Activated CD4-positive, CD25-positive, alpha-beta regulatory T cell (primary cell): Measurements from ENCODE around the gene FOXR1.
"Not testable (repeated sequence)": the region's sequence is repeated elsewhere in the genome, so short reads cannot be mapped to it uniquely, and the experiment has no call there.

Experiments
- DNase-seq, 4 experiments: peaks; one replicate each; lab custom pipeline; 2025; lab: John Stamatoyannopoulos, UW

FOXR1 gene

DNA sequence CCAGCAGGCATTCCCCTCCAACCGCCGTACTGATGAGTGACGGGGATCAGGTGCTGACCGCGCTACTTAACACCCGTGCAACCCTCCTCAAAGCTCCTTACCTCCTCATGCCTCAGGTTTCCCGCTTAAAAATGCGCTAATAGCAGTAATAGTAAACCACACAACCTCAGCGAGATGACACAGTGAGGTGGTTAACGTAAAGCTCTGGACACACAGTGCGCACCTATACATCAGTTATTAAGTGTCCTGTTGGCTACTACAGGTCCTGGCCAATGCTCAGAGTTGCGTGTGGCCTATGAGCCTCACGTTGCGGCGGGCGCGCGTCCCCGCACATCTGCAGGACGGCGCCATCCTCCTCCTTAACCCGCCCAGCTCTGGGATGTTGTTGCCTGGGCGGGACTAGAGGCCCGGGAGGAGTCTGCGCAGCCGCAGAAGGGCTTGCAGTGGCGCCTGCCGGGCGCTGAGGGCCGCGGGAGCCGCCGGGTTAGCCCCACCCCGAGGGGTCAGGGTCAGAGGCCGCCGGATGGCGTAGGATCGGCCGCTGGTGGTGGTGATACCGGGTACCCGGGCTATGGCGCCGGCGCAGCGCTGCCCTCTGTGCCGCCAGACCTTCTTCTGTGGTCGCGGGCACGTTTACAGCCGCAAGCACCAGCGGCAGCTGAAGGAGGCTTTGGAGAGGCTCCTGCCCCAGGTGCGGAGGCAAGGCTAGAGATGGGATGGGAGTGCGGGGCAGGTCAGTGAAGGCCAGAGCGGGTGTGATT is 26.2 kb downstream of the FOXR1 start, which contains the start of gene CENATAC:
Gene CENATAC, plus strand, starts transcription at position 512 of the 761 bp plus-strand sequence. Its CDS starts 60 bp downstream, at position 572.
- peak; percentile 87 to 93 (median 92) for DNase-seq

GRCh38 chr11:118998388-118998717 is 26.8 kb downstream of the FOXR1 start:
- no peak for DNase-seq

DNA sequence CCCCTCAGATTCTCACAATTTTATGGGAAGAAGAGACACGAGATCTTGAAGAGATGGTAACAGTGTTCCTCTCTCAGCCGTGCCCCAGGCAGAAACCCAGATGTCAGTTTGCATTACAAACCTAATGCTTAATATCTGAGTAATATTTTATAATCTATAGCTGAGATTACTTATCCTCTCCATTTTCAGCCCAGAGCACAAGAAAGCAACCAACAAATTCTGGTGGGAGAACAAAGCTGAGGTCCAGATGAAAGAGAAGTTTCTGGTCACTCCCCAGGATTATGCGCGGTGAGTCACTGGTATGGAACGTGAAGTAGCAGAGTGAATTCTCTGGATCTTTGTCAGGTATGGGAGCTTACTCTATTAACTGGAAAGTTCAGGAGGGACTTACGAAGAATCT is 27.3 kb downstream of the FOXR1 start:
- DNase-seq = no peak

GRCh38 chr11:119000906-119001305 is 29.3 kb downstream of the FOXR1 start:
- no peak for DNase-seq

- no peak for DNase-seq
Observed at GRCh38 chr11:119006656-119007055, 35.1 kb downstream of the FOXR1 start.

GRCh38 chr11:119011476-119012053 is 40.0 kb downstream of the FOXR1 start:
- DNase-seq = no peak

DNA sequence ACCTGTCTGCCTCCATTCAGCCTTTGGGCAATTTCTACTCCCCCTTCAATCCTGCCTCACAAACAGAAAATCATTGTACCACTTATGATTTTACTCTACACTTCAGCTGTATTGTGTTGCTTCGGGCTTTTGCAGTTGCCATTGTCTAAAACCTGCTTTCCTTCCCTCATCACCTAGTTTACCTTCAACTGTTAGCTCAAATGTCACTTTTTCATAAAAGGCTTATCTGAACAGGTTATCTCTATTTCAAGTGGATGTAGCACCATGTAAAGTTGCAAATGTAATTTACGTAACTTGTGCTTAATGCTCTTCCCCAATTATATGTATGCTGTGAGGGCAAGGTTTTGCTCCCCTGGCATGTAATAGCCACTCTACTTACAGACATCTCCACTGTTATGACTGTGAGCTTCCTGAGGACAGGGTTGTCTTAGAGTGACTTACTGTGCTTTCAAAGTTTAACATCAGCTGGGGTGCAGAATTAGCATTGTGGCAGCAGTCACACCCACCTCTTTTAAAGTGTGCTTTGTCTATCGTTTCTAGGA is 41.1 kb downstream of the FOXR1 start:
- no peak for DNase-seq

DNA sequence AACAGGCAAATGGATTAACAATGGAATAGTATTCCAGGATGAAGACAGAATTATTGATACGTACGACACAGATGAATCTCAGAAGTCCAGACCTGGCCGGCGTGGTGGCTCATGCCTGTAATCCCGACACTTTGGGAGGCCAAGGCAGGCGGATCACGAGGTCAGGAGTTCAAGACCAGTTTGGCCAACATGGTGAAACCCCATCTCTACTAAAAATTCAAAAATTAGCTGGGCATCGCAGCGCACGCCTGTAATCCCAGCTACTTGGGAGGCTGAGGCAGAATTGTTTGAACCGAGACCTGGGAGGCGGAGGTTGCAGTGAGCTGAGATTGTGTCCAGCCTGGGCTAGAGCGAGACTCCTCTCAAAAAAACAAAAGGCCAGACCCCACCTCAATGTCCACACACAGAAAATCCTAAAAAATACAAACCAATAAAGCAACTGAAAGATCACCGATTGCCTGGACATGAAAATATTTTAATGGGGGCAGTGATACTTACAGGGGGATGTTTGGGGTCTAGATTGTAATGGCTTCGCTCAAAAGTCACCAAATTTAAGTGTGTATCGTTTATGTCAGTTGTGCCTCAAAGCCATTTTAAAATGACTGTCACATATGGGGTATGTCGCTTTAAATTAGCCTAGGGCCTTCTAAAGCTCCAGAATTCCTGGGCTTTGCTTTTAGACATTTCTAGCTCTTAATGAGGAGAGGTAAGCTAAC is 42.8 kb downstream of the FOXR1 start:
- no peak for DNase-seq

GRCh38 chr11:119015054-119015611 is 43.6 kb downstream of the FOXR1 start:
- no peak for DNase-seq

- no peak for DNase-seq
Observed at GRCh38 chr11:119016216-119017009, 44.9 kb downstream of the FOXR1 start.

GRCh38 chr11:119017377-119017776 is 45.8 kb downstream of the FOXR1 start:
- not testable (repeated sequence) for DNase-seq

DNA sequence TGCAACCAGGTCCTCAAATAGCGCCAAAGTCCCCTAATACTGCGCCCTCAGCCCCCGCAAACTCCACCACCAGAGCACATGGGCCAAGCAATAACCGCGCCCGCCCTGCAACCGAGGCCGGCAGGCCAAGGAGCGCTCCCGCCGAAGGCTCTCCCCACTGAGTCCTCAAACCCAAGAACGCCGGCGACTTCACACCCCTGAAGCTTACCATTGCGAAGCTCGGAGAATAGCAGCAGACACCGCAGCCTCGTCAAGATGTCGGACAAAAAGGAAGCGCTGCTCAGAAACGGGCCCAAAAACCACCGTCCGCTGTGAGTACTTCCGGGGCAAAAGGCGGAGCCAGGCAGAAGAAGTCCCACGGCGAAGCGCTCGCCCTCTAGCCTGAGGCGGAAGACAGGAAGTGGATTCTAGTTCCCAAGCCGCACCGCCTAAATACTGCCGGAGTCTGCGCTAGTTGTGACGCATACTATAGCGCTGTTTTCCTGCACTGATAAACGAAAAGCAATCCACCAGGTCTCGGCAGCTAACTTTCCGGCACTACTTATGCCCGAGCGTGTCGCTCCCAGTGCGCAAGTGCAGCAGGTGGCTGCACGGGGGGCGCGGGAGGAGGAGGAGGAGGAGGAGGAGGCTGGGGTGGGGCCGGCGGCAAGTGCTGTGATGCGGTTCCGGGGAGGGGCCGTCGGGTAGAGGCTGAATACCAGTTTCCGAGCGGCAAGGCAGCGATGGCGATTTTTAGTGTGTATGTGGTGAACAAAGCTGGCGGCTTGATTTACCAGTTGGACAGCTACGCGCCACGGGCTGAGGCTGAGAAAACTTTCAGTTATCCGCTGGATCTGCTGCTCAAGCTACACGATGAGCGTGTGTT is 46.7 kb downstream of the FOXR1 start, which contains the start of the genes RPS25 and TRAPPC4:
Gene RPS25, minus strand, starts transcription at position 270 of the 865 bp plus-strand sequence. Its CDS starts 59 bp downstream, at position 211.
Gene TRAPPC4, plus strand, starts transcription at position 693 of the 865 bp plus-strand sequence. Its CDS starts 30 bp downstream, at position 723.
- peak; percentile 86 to 92 (median 90) for DNase-seq

GRCh38 chr11:119019996-119020395 is 48.4 kb downstream of the FOXR1 start:
- DNase-seq = no peak

GRCh38 chr11:119021631-119022030 is 50.1 kb downstream of the FOXR1 start:
- DNase-seq = no peak

DNA sequence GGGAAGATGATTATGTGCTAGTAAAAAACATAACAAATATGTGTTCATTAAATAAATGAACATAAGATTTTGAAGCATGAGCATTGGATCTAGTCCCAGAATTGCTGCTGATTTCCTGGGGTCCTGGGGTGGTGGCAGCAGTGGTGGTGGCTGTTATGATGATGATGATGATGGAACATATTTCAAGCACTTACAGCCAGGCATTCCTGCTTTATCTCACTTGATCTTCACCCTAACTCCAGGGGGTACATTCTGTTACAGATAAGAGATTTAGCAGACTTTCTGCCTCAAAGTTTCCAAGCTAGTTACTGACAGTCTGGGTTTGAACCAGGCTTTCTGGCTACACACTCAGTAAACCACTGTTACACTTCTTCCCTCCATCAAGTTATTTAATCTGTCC is 52.2 kb downstream of the FOXR1 start:
- DNase-seq = no peak

- DNase-seq = no peak
Observed at GRCh38 chr11:119024430-119025098, 53.0 kb downstream of the FOXR1 start.

DNA sequence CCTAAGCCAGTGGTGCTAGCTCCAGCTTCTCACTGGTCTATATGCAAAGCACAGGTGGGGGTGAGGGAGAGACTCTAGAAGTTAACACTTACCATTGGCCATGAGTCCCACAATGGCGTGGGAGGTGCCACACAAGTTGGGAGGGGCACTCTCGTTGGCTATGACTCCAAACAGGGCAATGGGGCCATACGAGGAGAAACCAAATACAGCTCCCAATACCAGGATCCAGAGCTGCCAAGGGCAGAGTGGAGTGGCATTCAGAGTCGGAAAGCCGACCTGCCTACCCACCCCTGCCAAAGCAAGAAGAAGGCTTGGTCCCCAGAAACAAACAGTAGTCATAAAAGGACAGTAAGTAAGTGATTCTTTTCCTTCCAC is 53.5 kb downstream of the FOXR1 start:
- DNase-seq = no peak

GRCh38 chr11:119025541-119025940 is 54.0 kb downstream of the FOXR1 start:
- no peak for DNase-seq

- DNase-seq = no peak
Observed at GRCh38 chr11:119025978-119026766, 54.6 kb downstream of the FOXR1 start.
